Measurements from ENCODE around the gene FAT2. TPM values are rescaled to one million over a fixed set of nuclear protein-coding genes. Genes with fewer than 3 reads are reported as not detected.

FAT2 gene
- total and polyA plus RNA-seq, 2 donors (not counting 1 experiment from before 2014, with no cell fraction given), result not detected

GRCh38 chr5:151565971-151566370 is 25.2 kb downstream of the FAT2 start:
- POLR2A ChIA-PET, result no interaction called here
- Histone ChIP-seq H4K20me1 (ENCODE audit: control insufficient read depth, insufficient read depth, low read length, poor library complexity, severe bottlenecking) (no peaks in the 10 kb centered on the region), H3K36me3 (replicated peaks in 1 of 2; ENCODE audit: control extremely low read depth in 1 of 2, control insufficient read depth in 1 of 2, extremely low read depth in 1 of 2, insufficient read depth in 2 of 2, low read length in 1 of 2) (no peaks in the 10 kb centered on the region), H3K79me2 (ENCODE audit: control insufficient read depth, insufficient read depth, low read length) (no peaks in the 10 kb centered on the region), H3K4me3 (ENCODE audit: control extremely low read depth in 1 of 5, extremely low read depth in 1 of 5, insufficient read depth in 1 of 5, low read depth in 2 of 5, low read length in 4 of 5) (no peak overlapping the region), H3K9me3 (ENCODE audit: control extremely low read depth in 1 of 3, control insufficient read depth in 2 of 3, insufficient read depth in 1 of 3, low read length in 2 of 3) (peaks cover 0 to 5% (median 0%) of the 10 kb centered on the region in 3 donors), H3K4me1 (ENCODE audit: control insufficient read depth in 2 of 2, insufficient read depth in 2 of 2, low read length in 2 of 2) (peaks cover 3 to 5% of the 10 kb centered on the region in 2 donors), H3K27me3 (replicated peaks in 1 of 4; ENCODE audit: control extremely low read depth in 1 of 4, control insufficient read depth in 3 of 4, insufficient read depth in 4 of 4, low read length in 3 of 4) (peaks cover 0 to 12% (median 1%) of the 10 kb centered on the region in 4 experiments), H2AFZ (ENCODE audit: insufficient read depth, low read depth, low read length, poor library complexity, severe bottlenecking) (no peak overlapping the region), H3K27ac (ENCODE audit: low read length in 2 of 2) (no peak overlapping the region), H3K9ac (ENCODE audit: low read length) (no peak overlapping the region), H3K4me2 (replicated peaks; ENCODE audit: low read depth, low read length, poor library complexity, severe bottlenecking) (no peak overlapping the region)
- intact Hi-C loops (cut with micrococcal nuclease), result no loop called here
- H3K27me3 Mint-ChIP-seq, result peaks cover 4% of the 10 kb centered on the region
- no peak for DNase-seq
- H3K27ac Mint-ChIP-seq, result no peak overlapping the region
- WGBS (ENCODE audit: insufficient coverage), result 98% methylated on average over 11 of the region's 11 CpGs
- ATAC-seq (ENCODE audit: low read depth), result no peak
- no peak overlapping the region for H3K4me3 Mint-ChIP-seq
- peaks cover 6% of the 10 kb centered on the region for H3K4me1 Mint-ChIP-seq
- CTCF ChIA-PET, result no interaction called here
- TF ChIP-seq EZH2 (IDR thresholded peaks at IDR 0.05; ENCODE audit: borderline replicate concordance, insufficient read depth, low read depth, low read length, poor library complexity, severe bottlenecking), result no peak
- TF ChIP-seq CTCF (IDR thresholded peaks at IDR 0.05), result no peak
- H3K9me3 Mint-ChIP-seq (ENCODE audit: insufficient read depth), result no peaks in the 10 kb centered on the region

- 89% methylated on average over 3 of the region's 8 CpGs for WGBS (ENCODE audit: insufficient coverage)
- H3K27me3 ChIP-seq (replicated peaks in 1 of 4; ENCODE audit: control extremely low read depth in 1 of 4, control insufficient read depth in 3 of 4, insufficient read depth in 4 of 4, low read length in 3 of 4), result peaks cover 0 to 14% (median 1%) of the 10 kb centered on the region in 4 experiments
- DNase-seq, result no peak
- H3K27ac ChIP-seq (ENCODE audit: low read length in 2 of 2), result no peak overlapping the region
- H2AFZ ChIP-seq (ENCODE audit: insufficient read depth, low read depth, low read length, poor library complexity, severe bottlenecking), result no peak overlapping the region
- H3K9ac ChIP-seq (ENCODE audit: low read length), result no peak overlapping the region
- no peaks in the 10 kb centered on the region for H3K79me2 ChIP-seq (ENCODE audit: control insufficient read depth, insufficient read depth, low read length)
- H3K4me1 ChIP-seq (ENCODE audit: control insufficient read depth in 2 of 2, insufficient read depth in 2 of 2, low read length in 2 of 2), result peaks cover 3 to 5% of the 10 kb centered on the region in 2 donors
- H4K20me1 ChIP-seq (ENCODE audit: control insufficient read depth, insufficient read depth, low read length, poor library complexity, severe bottlenecking), result no peaks in the 10 kb centered on the region
- TF ChIP-seq CTCF (IDR thresholded peaks at IDR 0.05) (no peak), EZH2 (IDR thresholded peaks at IDR 0.05; ENCODE audit: borderline replicate concordance, insufficient read depth, low read depth, low read length, poor library complexity, severe bottlenecking) (no peak)
- Mint-ChIP-seq H3K4me3 (no peak overlapping the region), H3K4me1 (peaks cover 2% of the 10 kb centered on the region), H3K27ac (no peak overlapping the region), H3K9me3 (ENCODE audit: insufficient read depth) (no peaks in the 10 kb centered on the region), H3K27me3 (peaks cover 4% of the 10 kb centered on the region)
- intact Hi-C loops (cut with micrococcal nuclease), result no loop called here
- CTCF ChIA-PET, result no interaction called here
- no peaks in the 10 kb centered on the region for H3K9me3 ChIP-seq (ENCODE audit: control extremely low read depth in 1 of 3, control insufficient read depth in 2 of 3, insufficient read depth in 1 of 3, low read length in 2 of 3)
- no peak overlapping the region for H3K4me3 ChIP-seq (ENCODE audit: control extremely low read depth in 1 of 5, extremely low read depth in 1 of 5, insufficient read depth in 1 of 5, low read depth in 2 of 5, low read length in 4 of 5)
- H3K36me3 ChIP-seq (replicated peaks in 1 of 2; ENCODE audit: control extremely low read depth in 1 of 2, control insufficient read depth in 1 of 2, extremely low read depth in 1 of 2, insufficient read depth in 2 of 2, low read length in 1 of 2), result no peaks in the 10 kb centered on the region
- H3K4me2 ChIP-seq (replicated peaks; ENCODE audit: low read depth, low read length, poor library complexity, severe bottlenecking), result no peak overlapping the region
- no peak for ATAC-seq (ENCODE audit: low read depth)
- POLR2A ChIA-PET, result no interaction called here
Measured at GRCh38 chr5:151562019-151562707, 29.0 kb downstream of the FAT2 start.
